Endothelial cell of umbilical vein (primary cell): Measurements from ENCODE around the gene MAPKAP1. TPM values are rescaled to one million over a fixed set of nuclear protein-coding genes. Genes with fewer than 3 reads are reported as not detected.

Experiments
- BruUV-seq: library from RNA; stranded (reverse); fragments of 400-500 nt; replicated peaks from 2 replicates; lab custom pipeline; 2021; lab: Mats Ljungman, UMichigan
- CTCF ChIA-PET: fragments of 300-600, 350-600 bp; sonication (Branson Sonifier 250); formaldehyde crosslinking; loops from one replicate; lab custom pipeline; 2021; ENCODE audit warnings: antibody characterized with exemption, inconsistent platforms; lab: Charles Lee
- POLR2A ChIA-PET: fragments of 300-600, 350-600 bp; sonication (Branson Sonifier 250); formaldehyde crosslinking; loops from one replicate; lab custom pipeline; 2021; ENCODE audit warnings: antibody characterized with exemption, inconsistent platforms; lab: Charles Lee
- DNase-seq: peaks from one replicate; pipeline ENCODE4 v3.0.0-alpha.2; 2011; ENCODE audit warnings: low read depth, low spot score
- FAIRE-seq: peaks from 2 replicates; lab custom pipeline; 2011; peaks lifted over from hg19 to GRCh38; lab: Jason Lieb, UNC
- H2AFZ ChIP-seq: 2 replicates; pipeline ENCODE4 v1.6.0; 2012; ENCODE audit warnings: low read depth, low read length, control low read depth, inconsistent platforms
- H3K27ac ChIP-seq: 2 replicates; pipeline ENCODE4 v1.5.1; 2011; ENCODE audit warnings: low read depth, mild to moderate bottlenecking, control low read depth, low read length, moderate library complexity; ENCODE audit not compliant: insufficient read depth
- H3K27me3 ChIP-seq, 2 experiments: 2 replicates each; pipeline versions ENCODE4 v1.6.0 to v1.6.1; 2011; ENCODE audit warnings: low read length in 2 of 2, mixed read lengths in 1 of 2; ENCODE audit not compliant: control insufficient read depth in 2 of 2, insufficient read depth in 2 of 2
- H3K36me3 ChIP-seq, 2 experiments: 2 replicates in 1 of 2; 3 replicates in 1 of 2; pipeline ENCODE4 v1.5.1; 2011; ENCODE audit warnings: low read length in 2 of 2, mild to moderate bottlenecking in 1 of 2, moderate library complexity in 1 of 2; ENCODE audit not compliant: control insufficient read depth in 2 of 2, insufficient read depth in 2 of 2; ENCODE audit errors: extremely low read depth in 1 of 2
- H3K4me1 ChIP-seq: 3 replicates; pipeline ENCODE4 v1.5.1; 2011; ENCODE audit warnings: mild to moderate bottlenecking, low read length; ENCODE audit not compliant: control insufficient read depth, insufficient read depth; ENCODE audit errors: extremely low read depth
- H3K4me2 ChIP-seq: 2 replicates; pipeline ENCODE4 v1.6.1; 2011; ENCODE audit warnings: low read length, control low read depth, mixed read lengths; ENCODE audit not compliant: insufficient read depth
- H3K4me3 ChIP-seq, 3 experiments: fragments of 200-600 bp in 1 of 3; sonication (generic), shearing (Covaris generic) in 1 of 3; replicated peaks in 1 of 3; 2 replicates each; pipeline ENCODE4 v1.5.1; 2011 to 2016; ENCODE audit warnings: control low read depth in 3 of 3, low read length in 3 of 3, mild to moderate bottlenecking in 2 of 3, inconsistent platforms in 1 of 3, low read depth in 1 of 3, moderate library complexity in 1 of 3; ENCODE audit not compliant: insufficient read depth in 1 of 3
- H3K79me2 ChIP-seq: 2 replicates; pipeline ENCODE4 v1.6.0; 2012; ENCODE audit warnings: low read length, inconsistent platforms; ENCODE audit not compliant: control insufficient read depth, insufficient read depth
- H3K9ac ChIP-seq: replicated peaks from 2 replicates; pipeline ENCODE3; 2011; ENCODE audit warnings: low read length, control low read depth; ENCODE audit not compliant: insufficient read depth; ENCODE audit errors: extremely low read depth
- H3K9me1 ChIP-seq: replicated peaks from 3 replicates; pipeline ENCODE4 v1.6.0; 2011; ENCODE audit warnings: mild to moderate bottlenecking, low read length; ENCODE audit not compliant: control insufficient read depth, insufficient read depth; ENCODE audit errors: extremely low read depth
- H3K9me3 ChIP-seq: replicated peaks from 2 replicates; pipeline ENCODE4 v1.5.1; 2012; ENCODE audit warnings: low read length, inconsistent platforms; ENCODE audit not compliant: control insufficient read depth, insufficient read depth
- H4K20me1 ChIP-seq: replicated peaks from 2 replicates; pipeline ENCODE3; 2011; ENCODE audit warnings: mild to moderate bottlenecking, low read length; ENCODE audit not compliant: control insufficient read depth, insufficient read depth; ENCODE audit errors: extremely low read depth
- EZH2 ChIP-seq: IDR thresholded peaks from 2 replicates; pipeline ENCODE4 v1.6.1; 2012; ENCODE audit warnings: borderline replicate concordance, low read depth, mild to moderate bottlenecking, moderate library complexity, low read length, inconsistent platforms; ENCODE audit not compliant: severe bottlenecking
- FOS ChIP-seq: IDR thresholded peaks from 2 replicates; pipeline ENCODE4 v1.6.1; 2011; ENCODE audit warnings: mild to moderate bottlenecking, low read length, moderate library complexity, borderline replicate concordance; ENCODE audit not compliant: insufficient read depth
- GATA2 ChIP-seq: IDR thresholded peaks from 2 replicates; pipeline ENCODE4 v1.7.0; 2011; ENCODE audit warnings: low read depth, mild to moderate bottlenecking, moderate library complexity, mixed read lengths, low read length; ENCODE audit not compliant: insufficient read length, insufficient read depth
- JUN ChIP-seq: IDR thresholded peaks from 2 replicates; pipeline ENCODE4 v1.6.1; 2011; ENCODE audit warnings: borderline replicate concordance, low read depth; ENCODE audit not compliant: insufficient read length, insufficient read depth
- MYC ChIP-seq: IDR thresholded peaks from one replicate; pipeline ENCODE4 v1.6.1; 2011; ENCODE audit warnings: mild to moderate bottlenecking, low read depth, low read length
- POLR2A ChIP-seq: IDR thresholded peaks from 2 replicates; pipeline ENCODE4 v1.6.1; 2012; ENCODE audit warnings: low read depth, mild to moderate bottlenecking, control low read depth, low read length
- POLR2AphosphoS5 ChIP-seq: IDR thresholded peaks from 2 replicates; pipeline ENCODE4 v1.6.1; 2012; ENCODE audit warnings: low read depth, mild to moderate bottlenecking, control low read depth, low read length, moderate library complexity; ENCODE audit not compliant: insufficient read depth
- dilution Hi-C: fragments of 300-500 bp; cut with MboI; formaldehyde crosslinking; loops from one replicate; pipeline ENCODE4 v1.15.0; 2019; ENCODE audit warnings: low sequenced_read_pairs; ENCODE audit not compliant: extremely low pct_ligation_motif_present
- intact Hi-C: fragments of 100-400 bp; cut with micrococcal nuclease; formaldehyde crosslinking; loops from one replicate; pipeline ENCODE4 v1.10.0; 2022
- polyA plus RNA-seq, 4 experiments: library from polyadenylated mRNA; depleted of rRNA in 3 of 4; stranded (reverse) in 3 of 4; unstranded in 1 of 4; fragments of >200 nt; gene quantifications; 2 replicates each; pipeline versions ENCODE4 v1.2.1 to v1.2.3, GENCODE V29; 2011 to 2012; ENCODE audit warnings: missing spikeins in 1 of 4
- total RNA-seq: library from RNA; stranded (reverse); gene quantifications from 2 replicates; pipeline ENCODE4 v1.2.3, GENCODE V29; 2021
- TF ChIP-seq, protein P1 (sequence below), 2 donors: IDR thresholded peaks; 1 replicate in 1 of 2; 2 replicates in 1 of 2; pipeline ENCODE4 v1.5.1; 2011; ENCODE audit warnings: low read length in 2 of 2, mild to moderate bottlenecking in 2 of 2, moderate library complexity in 2 of 2, control low read depth in 1 of 2, inconsistent platforms in 1 of 2, low read depth in 1 of 2; ENCODE audit not compliant: insufficient read depth in 1 of 2; ENCODE audit errors: extremely low read depth in 1 of 2
- TF ChIP-seq, protein P2 (sequence below): IDR thresholded peaks from 2 replicates; pipeline ENCODE4 v1.6.1; 2011; ENCODE audit not compliant: insufficient read depth, insufficient read length

The MAPKAP1 gene
- total and polyA plus RNA-seq, 2 donors (not counting 3 experiments of a cell fraction or from before 2014, with no cell fraction given): 61.9 to 99.1 TPM

GRCh38 chr9:125466411-125466810 is 240.6 kb downstream of the MAPKAP1 start:
- ChIA-PET CTCF (interaction anchor here (1.3 kb wide), 1 partner anchor 40 kb away, joined by 4 read pairs; no protein-coding TSS in a partner anchor), POLR2A (no interaction called here)
- no peak overlapping the region for H3K27ac ChIP-seq
- no peaks in the 10 kb centered on the region for H3K79me2 ChIP-seq
- DNase-seq (no peak), FAIRE-seq (no peak)
- peaks cover 9% of the 10 kb centered on the region for H3K4me1 ChIP-seq
- H3K9ac ChIP-seq: no peak overlapping the region
- intact Hi-C loops: no loop called here
- TF ChIP-seq GATA2: no peak
- no peak for TF ChIP-seq POLR2AphosphoS5
- TF ChIP-seq, protein P1, sequence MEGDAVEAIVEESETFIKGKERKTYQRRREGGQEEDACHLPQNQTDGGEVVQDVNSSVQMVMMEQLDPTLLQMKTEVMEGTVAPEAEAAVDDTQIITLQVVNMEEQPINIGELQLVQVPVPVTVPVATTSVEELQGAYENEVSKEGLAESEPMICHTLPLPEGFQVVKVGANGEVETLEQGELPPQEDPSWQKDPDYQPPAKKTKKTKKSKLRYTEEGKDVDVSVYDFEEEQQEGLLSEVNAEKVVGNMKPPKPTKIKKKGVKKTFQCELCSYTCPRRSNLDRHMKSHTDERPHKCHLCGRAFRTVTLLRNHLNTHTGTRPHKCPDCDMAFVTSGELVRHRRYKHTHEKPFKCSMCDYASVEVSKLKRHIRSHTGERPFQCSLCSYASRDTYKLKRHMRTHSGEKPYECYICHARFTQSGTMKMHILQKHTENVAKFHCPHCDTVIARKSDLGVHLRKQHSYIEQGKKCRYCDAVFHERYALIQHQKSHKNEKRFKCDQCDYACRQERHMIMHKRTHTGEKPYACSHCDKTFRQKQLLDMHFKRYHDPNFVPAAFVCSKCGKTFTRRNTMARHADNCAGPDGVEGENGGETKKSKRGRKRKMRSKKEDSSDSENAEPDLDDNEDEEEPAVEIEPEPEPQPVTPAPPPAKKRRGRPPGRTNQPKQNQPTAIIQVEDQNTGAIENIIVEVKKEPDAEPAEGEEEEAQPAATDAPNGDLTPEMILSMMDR (IDR thresholded peaks at IDR 0.05; ENCODE audit: extremely low read depth in 1 of 2, insufficient read depth in 1 of 2, low read depth in 1 of 2, low read length in 2 of 2): no peak
- no peak for TF ChIP-seq MYC
- TF ChIP-seq EZH2: no peak
- TF ChIP-seq FOS: no peak
- TF ChIP-seq, protein P2, sequence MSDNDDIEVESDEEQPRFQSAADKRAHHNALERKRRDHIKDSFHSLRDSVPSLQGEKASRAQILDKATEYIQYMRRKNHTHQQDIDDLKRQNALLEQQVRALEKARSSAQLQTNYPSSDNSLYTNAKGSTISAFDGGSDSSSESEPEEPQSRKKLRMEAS: no peak
- no peak for TF ChIP-seq JUN
- TF ChIP-seq POLR2A: no peak
- no peaks in the 10 kb centered on the region for H3K27me3 ChIP-seq
- H3K4me2 ChIP-seq: no peak overlapping the region
- H3K9me1 ChIP-seq: no peaks in the 10 kb centered on the region
- H3K4me3 ChIP-seq: no peak overlapping the region
- dilution Hi-C loops: no loop called here
- H2AFZ ChIP-seq: no peak overlapping the region
- H4K20me1 ChIP-seq: no peaks in the 10 kb centered on the region
- H3K36me3 ChIP-seq: no peaks in the 10 kb centered on the region
- BruUV-seq: no TSS peak
- H3K9me3 ChIP-seq: no peaks in the 10 kb centered on the region
